22Rv1 (cell line): ENCODE results near the gene SIGLEC9.

Source experiments
- ZFX ChIP-seq: fragments of 450-650 bp; IDR thresholded peaks from 2 replicates; pipeline ENCODE4 v1.6.1; 2017; ENCODE audit warnings: antibody characterized with exemption, borderline replicate concordance
- TF ChIP-seq, protein P1 (sequence below): fragments of 450-650 bp; IDR thresholded peaks from 2 replicates; pipeline ENCODE4 v1.5.1; 2017; ENCODE audit warnings: mild to moderate bottlenecking

GRCh38 chr19:51111606-51112005 is 13.1 kb upstream of the SIGLEC9 start:
- TF ChIP-seq, protein P1, sequence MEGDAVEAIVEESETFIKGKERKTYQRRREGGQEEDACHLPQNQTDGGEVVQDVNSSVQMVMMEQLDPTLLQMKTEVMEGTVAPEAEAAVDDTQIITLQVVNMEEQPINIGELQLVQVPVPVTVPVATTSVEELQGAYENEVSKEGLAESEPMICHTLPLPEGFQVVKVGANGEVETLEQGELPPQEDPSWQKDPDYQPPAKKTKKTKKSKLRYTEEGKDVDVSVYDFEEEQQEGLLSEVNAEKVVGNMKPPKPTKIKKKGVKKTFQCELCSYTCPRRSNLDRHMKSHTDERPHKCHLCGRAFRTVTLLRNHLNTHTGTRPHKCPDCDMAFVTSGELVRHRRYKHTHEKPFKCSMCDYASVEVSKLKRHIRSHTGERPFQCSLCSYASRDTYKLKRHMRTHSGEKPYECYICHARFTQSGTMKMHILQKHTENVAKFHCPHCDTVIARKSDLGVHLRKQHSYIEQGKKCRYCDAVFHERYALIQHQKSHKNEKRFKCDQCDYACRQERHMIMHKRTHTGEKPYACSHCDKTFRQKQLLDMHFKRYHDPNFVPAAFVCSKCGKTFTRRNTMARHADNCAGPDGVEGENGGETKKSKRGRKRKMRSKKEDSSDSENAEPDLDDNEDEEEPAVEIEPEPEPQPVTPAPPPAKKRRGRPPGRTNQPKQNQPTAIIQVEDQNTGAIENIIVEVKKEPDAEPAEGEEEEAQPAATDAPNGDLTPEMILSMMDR: peak; percentile 26; the same call in 1 of the 2 replicates
- TF ChIP-seq ZFX: no peak
